NCI-H1694 treated with DMSO at 0.1 percent for 48 hours (cell line): ENCODE results near the gene MKI67.
"Not testable (repeated sequence)": the region's sequence is repeated elsewhere in the genome, so short reads cannot be mapped to it uniquely, and the experiment has no call there.

Experiments
- DNase-seq: peaks from one replicate; lab custom pipeline; 2025; lab: John Stamatoyannopoulos, UW

MKI67 gene

DNA sequence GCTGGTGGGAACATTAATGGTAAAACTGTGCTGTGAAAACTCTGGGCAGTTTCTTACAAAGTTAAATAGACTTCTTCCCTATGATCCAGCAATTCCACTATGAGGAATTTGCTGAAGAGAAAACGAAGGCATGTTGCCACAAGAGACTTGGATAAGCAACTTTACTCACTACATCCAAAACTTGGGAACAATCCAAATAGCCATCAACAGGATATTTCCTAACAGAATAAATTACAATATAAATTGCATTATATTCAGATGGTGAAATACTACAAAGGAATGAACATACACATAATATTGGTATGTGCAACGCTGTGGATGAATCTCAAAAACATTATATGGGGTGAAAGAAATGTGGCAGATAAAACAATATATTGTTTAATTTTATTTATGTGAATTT, 21.4 kb upstream of the MKI67 start:
- DNase-seq: no peak

DNA sequence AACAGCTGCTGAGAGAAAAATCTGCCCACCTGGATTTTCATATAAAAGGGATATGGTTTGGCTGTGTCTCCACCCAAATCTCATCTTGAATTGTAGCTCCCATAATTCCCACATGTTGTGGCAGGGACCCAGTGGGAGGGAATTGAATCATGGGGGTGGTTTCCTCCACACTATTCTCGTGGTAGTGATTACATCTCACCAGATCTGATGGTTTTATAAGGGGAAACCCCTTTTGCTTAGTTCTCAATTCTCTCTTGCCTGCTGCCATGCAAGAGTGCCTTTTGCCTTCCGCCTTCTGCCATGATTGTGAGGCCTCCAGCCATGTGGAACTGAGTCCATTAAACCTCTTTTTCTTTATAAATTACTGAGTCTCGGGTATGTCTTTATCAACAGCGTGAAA, 20.8 kb upstream of the MKI67 start:
- DNase-seq: no peak

- DNase-seq: no peak
These were observed 18.3 kb upstream of the MKI67 start for GRCh38 chr10:128144547-128144946.

DNA sequence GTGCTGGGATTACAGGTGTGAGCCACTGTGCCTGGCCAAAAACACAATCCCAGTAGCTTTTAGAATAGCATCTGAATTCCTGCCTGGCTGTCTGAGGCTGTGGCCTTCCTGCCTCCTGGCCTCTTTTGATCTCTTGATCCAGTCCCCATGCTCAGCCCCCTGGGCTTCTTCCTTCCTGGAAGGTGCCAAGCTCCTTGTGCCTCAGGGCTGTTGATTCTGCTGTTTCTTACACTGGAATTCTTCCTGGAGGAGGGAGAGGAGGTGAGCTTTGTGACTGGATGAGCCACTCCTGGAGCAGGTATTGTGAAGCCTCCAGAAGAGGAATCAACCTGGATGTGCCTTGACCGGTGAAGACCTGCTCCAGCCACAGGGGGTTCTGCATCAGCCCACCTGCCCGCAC, 17.3 kb upstream of the MKI67 start:
- no peak for DNase-seq

- no peak for DNase-seq
These were observed 14.2 kb upstream of the MKI67 start for GRCh38 chr10:128140425-128140824.

- not testable (repeated sequence) for DNase-seq
These were observed 12.2 kb upstream of the MKI67 start for GRCh38 chr10:128138429-128138828.

DNA sequence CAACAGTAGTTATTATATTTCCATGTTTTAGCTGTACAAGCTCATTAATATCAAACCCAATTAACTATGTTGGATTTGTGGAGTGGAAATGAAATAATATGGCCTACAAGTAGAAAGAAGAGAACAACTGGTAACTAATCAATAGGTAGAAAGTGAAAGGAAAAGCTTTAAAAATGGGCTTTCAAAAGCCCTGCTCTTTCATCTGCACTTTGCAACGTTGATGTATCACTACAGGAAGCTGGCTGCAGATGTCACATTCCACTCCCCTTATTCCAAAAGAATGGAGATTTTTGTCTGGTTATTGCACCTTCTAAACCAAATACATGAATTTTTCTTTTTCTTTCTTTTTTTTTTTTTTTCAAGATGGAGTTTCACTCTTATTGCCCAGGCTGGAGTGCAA, 11.7 kb upstream of the MKI67 start:
- DNase-seq: no peak

DNA sequence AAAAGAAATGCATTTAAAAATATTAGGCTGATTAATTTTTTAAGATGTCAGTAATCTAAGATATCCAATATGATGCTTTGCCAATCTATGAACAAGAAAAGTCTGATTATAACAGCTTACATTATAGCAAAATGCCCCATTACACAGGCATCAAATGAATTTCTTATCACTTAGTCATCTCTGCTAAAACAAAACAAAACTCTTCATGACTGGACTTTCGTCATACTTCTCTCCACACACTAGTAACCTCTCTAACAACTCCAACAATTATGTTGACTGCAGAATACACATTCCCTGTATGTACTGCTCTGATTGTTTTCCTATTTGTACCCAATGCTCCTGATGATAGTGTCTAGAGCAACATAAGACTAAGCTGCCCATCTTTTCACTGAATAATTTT, 3.8 kb upstream of the MKI67 start:
- DNase-seq: no peak

GRCh38 chr10:128128582-128128981, 2.4 kb upstream of the MKI67 start:
- DNase-seq: no peak

GRCh38 chr10:128125416-128125943, 743 bp downstream of the MKI67 start:
- DNase-seq: no peak

DNA sequence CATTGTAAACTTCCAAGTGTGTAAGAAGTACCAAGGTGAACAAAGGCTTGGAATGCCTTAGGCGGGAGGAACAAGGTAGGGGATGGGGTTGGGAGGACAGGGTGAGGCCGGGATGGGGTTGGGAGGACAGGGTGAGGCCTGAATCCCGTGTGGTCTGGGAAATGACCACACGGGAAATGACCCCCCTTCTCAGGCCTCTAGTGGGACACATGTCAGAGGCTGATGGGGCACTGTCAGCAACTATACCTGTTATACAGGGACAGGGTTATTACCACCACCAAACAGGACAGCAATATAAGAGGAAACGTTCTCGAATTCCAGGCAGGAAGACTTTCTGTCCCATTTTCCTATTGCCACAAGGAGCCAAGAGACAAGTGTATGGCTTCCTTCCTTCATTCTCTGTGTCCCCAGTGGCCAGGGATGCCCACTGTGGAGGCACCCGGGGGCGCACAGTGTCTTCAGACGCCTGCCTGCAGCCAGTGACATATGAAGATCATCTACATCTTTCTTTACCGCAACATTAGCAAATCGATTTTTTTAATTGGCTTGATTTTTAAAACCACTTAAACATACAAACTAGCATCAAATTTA, 1.3 kb downstream of the MKI67 start:
- no peak for DNase-seq

GRCh38 chr10:128123846-128124245, 2.4 kb downstream of the MKI67 start:
- DNase-seq: no peak

DNA sequence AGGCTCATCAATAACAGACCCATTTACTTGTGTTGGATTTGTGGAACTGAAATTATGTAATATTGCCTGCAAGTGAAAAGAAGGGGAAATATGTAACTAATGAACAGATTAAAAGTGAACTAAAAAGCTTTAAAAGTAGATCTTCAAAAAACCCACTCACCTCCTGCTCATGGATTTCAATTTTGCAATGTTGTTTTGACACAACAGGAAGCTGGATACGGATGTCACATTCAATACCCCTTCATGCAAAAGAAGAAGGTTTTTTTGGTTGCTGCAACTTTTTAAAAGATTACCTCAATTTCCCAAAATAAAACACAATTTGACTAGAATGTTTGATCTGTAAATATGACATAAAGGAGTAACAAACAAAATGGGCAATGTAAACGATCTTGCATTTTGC, 3.3 kb downstream of the MKI67 start:
- DNase-seq: no peak

DNA sequence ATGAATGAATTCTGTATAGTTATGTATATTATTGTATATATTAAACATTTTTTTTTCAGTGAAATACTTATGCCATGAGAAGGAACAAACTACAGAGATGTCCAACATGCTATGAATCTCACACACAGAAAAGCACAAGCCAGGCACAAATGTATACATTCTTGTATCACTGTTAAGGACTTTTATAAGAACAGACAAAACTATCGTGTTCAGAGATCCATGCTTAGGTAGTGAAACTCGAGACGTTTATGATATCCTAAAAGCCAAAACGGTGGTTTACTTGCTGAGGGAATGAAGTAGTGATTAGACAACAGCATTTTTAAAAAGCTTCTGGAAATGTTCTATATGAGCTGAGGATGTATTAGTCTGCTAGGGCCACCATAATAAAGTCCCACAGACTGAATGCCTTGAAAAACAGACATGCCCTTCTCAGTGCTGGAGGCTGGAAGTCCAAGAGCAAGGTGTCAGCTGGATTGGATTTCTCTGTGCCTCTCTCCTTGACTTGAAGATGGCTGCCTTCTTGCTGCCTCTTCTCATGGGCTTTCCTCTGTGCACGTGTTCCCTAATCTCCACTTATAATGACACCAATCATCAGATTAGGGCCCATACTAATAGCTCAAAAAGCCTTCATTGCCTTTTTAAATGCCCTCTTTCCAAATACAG, 4.3 kb downstream of the MKI67 start:
- DNase-seq: no peak

GRCh38 chr10:128116851-128117615, 9.2 kb downstream of the MKI67 start:
- no peak for DNase-seq

DNA sequence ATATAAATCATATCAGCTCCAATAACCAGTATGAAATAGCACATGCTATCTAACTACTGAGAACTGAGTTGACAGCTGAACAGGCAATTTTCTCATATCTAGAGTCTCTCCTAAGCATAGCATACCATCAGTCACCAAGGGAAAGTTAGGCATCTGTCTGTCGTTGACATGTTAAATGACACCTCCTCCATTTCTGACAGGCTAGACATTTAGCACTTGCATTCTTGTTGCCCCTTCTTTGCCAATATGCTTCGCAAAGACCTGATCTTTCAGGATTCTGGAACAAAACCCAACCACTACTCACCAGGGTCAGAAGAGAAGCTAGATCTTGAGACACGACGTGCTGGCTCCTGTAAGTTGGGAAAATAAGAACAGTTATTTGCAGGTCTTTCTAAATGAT, 10.0 kb downstream of the MKI67 start:
- no peak for DNase-seq

GRCh38 chr10:128115356-128115755, 10.9 kb downstream of the MKI67 start:
- DNase-seq: no peak

DNA sequence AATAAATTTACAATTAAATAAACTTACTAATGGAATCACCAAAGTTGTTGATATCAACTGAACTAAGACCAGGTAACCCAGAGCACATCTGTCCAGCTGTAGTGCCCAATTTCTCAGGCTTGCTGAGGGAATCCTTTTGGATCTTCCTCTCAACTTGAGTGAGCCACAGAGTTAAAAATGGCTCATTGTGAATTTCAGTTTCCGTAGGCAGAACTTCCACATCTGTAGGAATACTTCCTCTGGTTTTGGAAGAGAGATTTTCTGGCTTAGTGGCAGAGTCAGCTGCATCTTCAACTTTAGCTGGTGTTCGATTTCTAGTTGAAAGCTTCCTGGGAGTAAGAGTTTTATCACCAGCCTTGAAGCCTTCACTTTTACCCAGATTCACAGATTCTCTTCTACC, 11.3 kb downstream of the MKI67 start:
- no peak for DNase-seq

- DNase-seq: no peak
These were observed 13.2 kb downstream of the MKI67 start for GRCh38 chr10:128113026-128113425.

DNA sequence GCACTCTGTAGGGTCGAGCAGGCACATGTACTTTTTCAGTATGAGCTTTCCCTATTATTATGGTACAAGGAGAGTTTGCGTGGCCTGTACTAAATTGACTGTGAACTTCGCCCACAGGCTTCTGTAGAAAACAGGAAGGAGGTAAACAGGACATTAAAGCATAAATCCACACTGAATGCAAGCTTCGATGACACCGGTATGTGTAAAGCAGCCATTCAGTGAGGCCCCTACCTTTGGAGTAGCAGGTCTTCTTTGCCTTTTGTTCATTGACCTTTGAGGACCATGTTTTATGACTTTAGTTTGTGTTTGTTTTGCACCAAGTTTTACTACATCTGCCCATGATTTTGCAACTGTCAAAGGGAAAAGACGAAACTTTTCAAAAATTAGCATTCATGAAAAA, 14.5 kb downstream of the MKI67 start:
- no peak for DNase-seq

- DNase-seq: no peak
These were observed 15.9 kb downstream of the MKI67 start for GRCh38 chr10:128110339-128110738.

DNA sequence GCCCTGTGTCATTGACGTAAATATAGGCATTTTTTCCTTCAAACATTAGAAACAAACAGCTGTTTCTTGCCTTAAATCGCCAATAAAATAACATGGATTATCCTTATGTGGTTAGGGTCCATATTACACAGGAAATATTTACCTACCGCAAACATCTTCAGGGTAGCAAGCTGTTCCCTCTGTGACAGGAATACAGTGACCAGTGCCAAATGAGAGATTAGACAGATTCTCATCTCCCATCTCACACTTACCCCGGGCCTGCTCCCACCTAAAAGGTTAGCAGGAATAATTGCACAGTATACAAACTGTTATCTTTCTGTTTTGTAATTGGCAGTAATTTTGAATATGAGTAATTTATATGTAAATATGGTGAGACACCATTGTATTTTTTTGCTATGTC, 16.5 kb downstream of the MKI67 start:
- DNase-seq: no peak

DNA sequence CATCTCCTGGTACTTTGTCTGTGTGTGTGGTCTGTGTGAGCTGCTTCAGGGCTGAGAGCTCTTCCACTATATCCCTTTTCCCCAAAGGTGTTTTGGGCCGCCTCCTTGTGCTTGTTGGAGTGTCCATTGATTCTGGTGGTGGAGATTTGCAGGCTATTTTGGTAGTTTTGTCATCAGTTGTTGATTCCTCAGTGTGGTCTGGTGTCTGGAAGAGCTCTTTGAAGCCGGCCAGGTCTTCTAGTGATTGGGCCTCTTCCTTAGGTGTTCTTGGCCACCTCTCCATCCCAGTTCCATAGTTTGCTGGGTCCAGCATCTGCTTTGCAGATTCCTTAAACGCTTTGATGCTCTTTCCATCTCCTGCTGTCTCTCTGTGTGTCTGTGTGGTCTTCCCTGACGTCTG, 20.8 kb downstream of the MKI67 start:
- DNase-seq: no peak
